Transverse colon (tissue), 4 donors: Measurements from ENCODE around the gene METTL17. TPM values are rescaled to one million over a fixed set of nuclear protein-coding genes. Genes with fewer than 3 reads are reported as not detected.

Experiments
- DNase-seq: peaks from one replicate; pipeline ENCODE4 v3.0.0-alpha.2; 2019
- H3K27ac ChIP-seq, 4 donors: fragments of 200-600 bp; sonication (generic); 2 replicates each; pipeline ENCODE4 v1.5.1; 2016 to 2018; ENCODE audit warnings: inconsistent platforms in 4 of 4
- H3K27me3 ChIP-seq: fragments of 200-600 bp; sonication (generic); 2 replicates; pipeline ENCODE4 v1.5.1; 2017; ENCODE audit warnings: inconsistent platforms
- H3K36me3 ChIP-seq, 4 donors: fragments of 200-600 bp; sonication (generic); 2 replicates each; pipeline ENCODE4 v1.5.1; 2017 to 2019; ENCODE audit warnings: inconsistent platforms in 4 of 4
- H3K4me1 ChIP-seq, 4 donors: fragments of 200-600 bp; sonication (generic); 2 replicates each; pipeline ENCODE4 v1.5.1; 2017 to 2020; ENCODE audit warnings: inconsistent platforms in 4 of 4
- H3K4me3 ChIP-seq, 4 donors: fragments of 200-600 bp; sonication (generic); 1 replicate in 1 of 4; 2 replicates in 3 of 4; pipeline versions ENCODE4 v1.5.1 to v1.6.1; 2017 to 2019; ENCODE audit warnings: inconsistent platforms in 4 of 4
- H3K9me3 ChIP-seq, 2 donors: fragments of 200-600 bp; sonication (generic); 2 replicates each; pipeline ENCODE4 v1.5.1; 2017 to 2019; ENCODE audit warnings: inconsistent platforms in 2 of 2
- CTCF ChIP-seq, 5 experiments: fragments of 200-600 bp in 3 of 5; fragments of 450-650 bp in 2 of 5; sonication (generic) in 3 of 5; IDR thresholded peaks; 1 replicate in 2 of 5; 2 replicates in 3 of 5; pipeline ENCODE4 v1.5.1; 2016 to 2017; ENCODE audit warnings: antibody characterized with exemption in 5 of 5, inconsistent platforms in 3 of 5, mild to moderate bottlenecking in 2 of 5, moderate library complexity in 1 of 5
- EP300 ChIP-seq: sonication (generic); formaldehyde crosslinking; IDR thresholded peaks from one replicate; pipeline ENCODE4 v1.6.1; 2017; ENCODE audit warnings: antibody characterized with exemption, low read depth
- POLR2A ChIP-seq: fragments of 450-650 bp; IDR thresholded peaks from one replicate; pipeline ENCODE4 v1.6.1; 2016; ENCODE audit warnings: antibody characterized with exemption, mild to moderate bottlenecking, moderate library complexity
- POLR2AphosphoS5 ChIP-seq, 3 donors: sonication (generic); formaldehyde crosslinking; IDR thresholded peaks; one replicate each; pipeline ENCODE4 v1.6.1; 2016; ENCODE audit warnings: antibody characterized with exemption in 3 of 3
- WGBS, 2 donors: methylation state at CpG; one replicate each; pipeline ENCODE4 v1.1.5; 2018; ENCODE audit warnings: low coverage in 1 of 2; 5-methylcytosine and 5-hydroxymethylcytosine counted together
- in situ Hi-C, 4 donors: fragments of 200-750 bp; cut with MboI; loops; one replicate each; pipeline versions ENCODE4 v1.15.0 to v1.15.1; 2017; ENCODE audit warnings: low sequenced_read_pairs in 3 of 4, low pct_ligation_motif_present in 1 of 4, low pct_unique_long_range_greater_than_20kb in 1 of 4
- intact Hi-C: fragments of 100-400 bp; cut with DNase I; formaldehyde crosslinking; loops from one replicate; pipeline ENCODE4 v1.15.1; 2023; ENCODE audit warnings: low total_unique reads
- total RNA-seq, 4 donors: library from RNA; depleted of rRNA; stranded (reverse); fragments of >200 nt; gene quantifications; one replicate each; pipeline ENCODE4 v1.1.0, GENCODE V29; 2016

Gene METTL17
- total RNA-seq, 4 donors from 2014 or later = 74.8 to 124 (median 108) TPM

GRCh38 chr14:20988717-20989470 is 886 bp upstream of the METTL17 start:
- in situ Hi-C loops = loop anchor here in 1 of 4 donors (25.0 kb wide), 1 partner anchor 302 kb away; the partner anchor contains the start of genes ANG and RNASE4
- DNase-seq = no peak
- TF ChIP-seq POLR2AphosphoS5 (IDR thresholded peaks at IDR 0.05) (no peak), EP300 (no peak), POLR2A (no peak), CTCF (IDR thresholded peaks at IDR 0.05) (no peak)
- WGBS, 2 donors = 81 to 100% methylated on average over 3 to 15 of the region's 15 CpGs
- Histone ChIP-seq H3K4me1 (peaks cover 6 to 29% (median 26%) of the 10 kb centered on the region in 4 donors), H3K27me3 (no peaks in the 10 kb centered on the region), H3K36me3 (peaks cover 0 to 24% (median 10%) of the 10 kb centered on the region in 4 donors), H3K27ac (peak overlapping the region; percentile 84 to 91 (median 88)), H3K9me3 (no peaks in the 10 kb centered on the region), H3K4me3 (peak overlapping the region in 3 of 4 donors; percentile 71 to 80 (median 77))
- intact Hi-C loops = no loop called here

- TF ChIP-seq POLR2A (no peak), EP300 (no peak), CTCF (IDR thresholded peaks at IDR 0.05) (no peak), POLR2AphosphoS5 (IDR thresholded peaks at IDR 0.05) (no peak)
- WGBS, 2 donors = 1% methylated on average over 4 to 11 of the region's 11 CpGs
- Histone ChIP-seq H3K4me3 (peak overlapping the region in 3 of 4 donors; percentile 71 to 80 (median 77)), H3K9me3 (no peaks in the 10 kb centered on the region), H3K27ac (peak overlapping the region; percentile 84 to 91 (median 88)), H3K36me3 (peaks cover 0 to 29% (median 12%) of the 10 kb centered on the region in 4 donors), H3K27me3 (no peaks in the 10 kb centered on the region), H3K4me1 (peaks cover 6 to 29% (median 26%) of the 10 kb centered on the region in 4 donors)
- intact Hi-C loops (no loop called here), in situ Hi-C loops (loop anchor here in 1 of 4 donors (25.0 kb wide), 1 partner anchor 302 kb away; the partner anchor contains the start of genes ANG and RNASE4)
- DNase-seq = no peak
Measured at GRCh38 chr14:20989471-20989786, 351 bp upstream of the METTL17 start.

- Histone ChIP-seq H3K4me1 (peaks cover 0 to 42% (median 25%) of the 10 kb centered on the region in 4 donors), H3K36me3 (peaks cover 0 to 50% (median 22%) of the 10 kb centered on the region in 4 donors), H3K9me3 (no peaks in the 10 kb centered on the region), H3K27me3 (no peaks in the 10 kb centered on the region), H3K4me3 (peak overlapping the region in 1 of 4 donors; percentile 5), H3K27ac (peak overlapping the region; percentile 32 to 73 (median 63))
- in situ Hi-C loops (loop anchor here in 1 of 4 donors (25.0 kb wide), 1 partner anchor 309 kb away; the partner anchor contains the start of genes ANG and RNASE4), intact Hi-C loops (no loop called here)
- DNase-seq = no peak
- 45 to 49% methylated on average over 2 to 14 of the region's 14 CpGs for WGBS, 2 donors
- no peak for TF ChIP-seq POLR2A
- no peak for TF ChIP-seq CTCF (IDR thresholded peaks at IDR 0.05)
- no peak for TF ChIP-seq POLR2AphosphoS5 (IDR thresholded peaks at IDR 0.05)
Measured at GRCh38 chr14:20996521-20996920, 6.7 kb downstream of the METTL17 start.

- H3K4me1 ChIP-seq = peaks cover 0 to 41% (median 23%) of the 10 kb centered on the region in 4 donors
- DNase-seq = no peak
- intact Hi-C loops (no loop called here), in situ Hi-C loops (loop anchor here in 1 of 4 donors (25.0 kb wide), 1 partner anchor 310 kb away; the partner anchor contains the start of genes ANG and RNASE4)
- no peaks in the 10 kb centered on the region for H3K9me3 ChIP-seq
- WGBS, 2 donors = 50 to 60% methylated on average over 3 to 4 of the region's 4 CpGs
- H3K27ac ChIP-seq = peak overlapping the region; percentile 32 to 73 (median 63)
- peaks cover 0 to 44% (median 20%) of the 10 kb centered on the region in 4 donors for H3K36me3 ChIP-seq
- TF ChIP-seq EP300 (no peak), POLR2AphosphoS5 (IDR thresholded peaks at IDR 0.05) (no peak), POLR2A (no peak), CTCF (IDR thresholded peaks at IDR 0.05) (no peak)
- peak overlapping the region in 1 of 4 donors; percentile 5 for H3K4me3 ChIP-seq
- H3K27me3 ChIP-seq = no peaks in the 10 kb centered on the region
Measured at GRCh38 chr14:20997115-20997514, 7.3 kb downstream of the METTL17 start.
